HG03457 (cell line): ENCODE measurements around the gene TLE5.
"Not testable (repeated sequence)": the region's sequence is repeated elsewhere in the genome, so short reads cannot be mapped to it uniquely, and the experiment has no call there.

Source experiments
- ATAC-seq: cut with Tn5 transposase; IDR thresholded peaks from one replicate; pipeline ENCODE4 v1.9.1; 2021; ENCODE audit warnings: moderate number of reproducible peaks; ENCODE audit not compliant: unreplicated experiment

The TLE5 gene

GRCh38 chr19:3096902-3097326 is 34.6 kb upstream of the TLE5 start:
- no peak for ATAC-seq

GRCh38 chr19:3096267-3096901 is 34.1 kb upstream of the TLE5 start:
- no peak for ATAC-seq

GRCh38 chr19:3095441-3096191 is 33.3 kb upstream of the TLE5 start:
- no peak for ATAC-seq

- no peak for ATAC-seq
These were observed 32.5 kb upstream of the TLE5 start for GRCh38 chr19:3094601-3095440.

GRCh38 chr19:3089299-3089855 is 27.1 kb upstream of the TLE5 start:
- not testable (repeated sequence) for ATAC-seq

- no peak for ATAC-seq
These were observed 25.5 kb upstream of the TLE5 start for GRCh38 chr19:3087769-3088168.

GRCh38 chr19:3084943-3085342 is 22.6 kb upstream of the TLE5 start:
- no peak for ATAC-seq

GRCh38 chr19:3083964-3084363 is 21.7 kb upstream of the TLE5 start:
- no peak for ATAC-seq

GRCh38 chr19:3082331-3082730 is 20.0 kb upstream of the TLE5 start:
- no peak for ATAC-seq

- ATAC-seq = no peak
These were observed 18.0 kb upstream of the TLE5 start for GRCh38 chr19:3080286-3080685.

- ATAC-seq = no peak
These were observed 17.3 kb upstream of the TLE5 start for GRCh38 chr19:3079578-3079977.

GRCh38 chr19:3075605-3076431 is 13.5 kb upstream of the TLE5 start:
- no peak for ATAC-seq

GRCh38 chr19:3073931-3074595 is 11.8 kb upstream of the TLE5 start:
- ATAC-seq = no peak

- no peak for ATAC-seq
These were observed 10.9 kb upstream of the TLE5 start for GRCh38 chr19:3073159-3073563.

- ATAC-seq = no peak
These were observed 9.5 kb upstream of the TLE5 start for GRCh38 chr19:3071768-3072167.

- no peak for ATAC-seq
These were observed 5.8 kb upstream of the TLE5 start for GRCh38 chr19:3068071-3068470.

- ATAC-seq = no peak
These were observed 5.3 kb upstream of the TLE5 start for GRCh38 chr19:3067563-3067962.

- no peak for ATAC-seq
These were observed 4.3 kb upstream of the TLE5 start for GRCh38 chr19:3066482-3067049.

- no peak for ATAC-seq
These were observed 3.5 kb upstream of the TLE5 start for GRCh38 chr19:3065675-3066357.
